Spinal cord (tissue), 10 donors: ENCODE results near the gene TMEM42. TPM values are rescaled to one million over a fixed set of nuclear protein-coding genes. Genes with fewer than 3 reads are reported as not detected.
"Not testable (repeated sequence)": the region's sequence is repeated elsewhere in the genome, so short reads cannot be mapped to it uniquely, and the experiment has no call there.

Source experiments
- DNase-seq, 6 donors: peaks; one replicate each; pipeline versions ENCODE4 v3.0.0 to v3.0.0-alpha.2; 2013 to 2015; ENCODE audit warnings: low spot score in 6 of 6, low read depth in 4 of 6
- H3K27ac ChIP-seq: one replicate; pipeline ENCODE4 v1.5.1; 2013; ENCODE audit warnings: low read depth, low read length, control low read depth
- H3K27me3 ChIP-seq: one replicate; pipeline ENCODE4 v1.6.1; 2013; ENCODE audit warnings: low read length; ENCODE audit not compliant: control insufficient read depth, insufficient read depth
- H3K36me3 ChIP-seq: one replicate; pipeline ENCODE4 v1.6.1; 2013; ENCODE audit warnings: low read length; ENCODE audit not compliant: control insufficient read depth, insufficient read depth
- H3K4me1 ChIP-seq: one replicate; pipeline ENCODE4 v1.6.1; 2013; ENCODE audit warnings: low read length; ENCODE audit not compliant: control insufficient read depth, insufficient read depth
- H3K4me3 ChIP-seq: one replicate; pipeline ENCODE4 v1.5.1; 2013; ENCODE audit warnings: low read depth, low read length, control low read depth
- H3K9me3 ChIP-seq: one replicate; pipeline ENCODE4 v1.6.1; 2013; ENCODE audit warnings: low read length; ENCODE audit not compliant: control insufficient read depth, insufficient read depth
- WGBS: methylation state at CpG from one replicate; pipeline ENCODE4 v1.1.5; 2013; ENCODE audit warnings: missing lambda C conversion rate; ENCODE audit not compliant: insufficient coverage; 5-methylcytosine and 5-hydroxymethylcytosine counted together
- polyA plus RNA-seq, 2 donors: library from polyadenylated mRNA; unstranded; fragments of 120-200 nt; gene quantifications; one replicate each; pipeline ENCODE4 v1.2.1, GENCODE V29; 2013; ENCODE audit not compliant: insufficient read length in 2 of 2
- total RNA-seq, 2 donors: library from RNA; depleted of rRNA in 1 of 2; stranded (reverse); fragments of 120-200 nt in 1 of 2; fragments of >200 nt in 1 of 2; gene quantifications; one replicate each; pipeline versions ENCODE4 v1.2.3 to v1.2.4, GENCODE V29; 2013 to 2014
- donor health status: healthy.

TMEM42 gene
- total and polyA plus RNA-seq, 4 donors, result 11.1 to 30.7 (median 23.5) TPM

- Histone ChIP-seq H3K27me3 (no peaks in the 10 kb centered on the region), H3K27ac (no peak overlapping the region), H3K4me3 (no peak overlapping the region), H3K9me3 (no peaks in the 10 kb centered on the region), H3K36me3 (peaks cover 2% of the 10 kb centered on the region), H3K4me1 (no peaks in the 10 kb centered on the region)
- 70% methylated on average over 7 of the region's 7 CpGs for WGBS
- DNase-seq, result peak in 2 of 6 donors; percentile 4 to 68
Observed at GRCh38 chr3:44833394-44833793, 28.3 kb upstream of the TMEM42 start.

- Histone ChIP-seq H3K4me3 (no peak overlapping the region), H3K27me3 (no peaks in the 10 kb centered on the region), H3K27ac (no peak overlapping the region), H3K4me1 (no peaks in the 10 kb centered on the region), H3K9me3 (no peaks in the 10 kb centered on the region), H3K36me3 (peaks cover 7% of the 10 kb centered on the region)
- WGBS, result 100% methylated on average over 1 of the region's 3 CpGs
- DNase-seq, result no peak
Observed at GRCh38 chr3:44835684-44836083, 26.0 kb upstream of the TMEM42 start.

GRCh38 chr3:44842376-44842775 lies 19.3 kb upstream of the TMEM42 start:
- no CpG with 5 or more reads among the region's 2 CpGs for WGBS
- no peak overlapping the region for H3K27ac ChIP-seq

GRCh38 chr3:44845528-44846520 lies 15.9 kb upstream of the TMEM42 start:
- no peaks in the 10 kb centered on the region for H3K9me3 ChIP-seq
- H3K4me3 ChIP-seq, result no peak overlapping the region
- H3K27ac ChIP-seq, result no peak overlapping the region
- H3K36me3 ChIP-seq, result peaks cover 7% of the 10 kb centered on the region
- peak in 3 of 6 donors; percentile 10 to 55 (median 34) for DNase-seq
- H3K27me3 ChIP-seq, result no peaks in the 10 kb centered on the region
- H3K4me1 ChIP-seq, result no peaks in the 10 kb centered on the region
- 71% methylated on average over 6 of the region's 7 CpGs for WGBS

More at GRCh38 chr3:44842376-44842775, 19.3 kb upstream of the TMEM42 start:
- H3K4me1 ChIP-seq, result no peaks in the 10 kb centered on the region
- no peak overlapping the region for H3K4me3 ChIP-seq
- no peak for DNase-seq
- H3K36me3 ChIP-seq, result peaks cover 14% of the 10 kb centered on the region
- H3K27me3 ChIP-seq, result no peaks in the 10 kb centered on the region
- H3K9me3 ChIP-seq, result no peaks in the 10 kb centered on the region

DNA sequence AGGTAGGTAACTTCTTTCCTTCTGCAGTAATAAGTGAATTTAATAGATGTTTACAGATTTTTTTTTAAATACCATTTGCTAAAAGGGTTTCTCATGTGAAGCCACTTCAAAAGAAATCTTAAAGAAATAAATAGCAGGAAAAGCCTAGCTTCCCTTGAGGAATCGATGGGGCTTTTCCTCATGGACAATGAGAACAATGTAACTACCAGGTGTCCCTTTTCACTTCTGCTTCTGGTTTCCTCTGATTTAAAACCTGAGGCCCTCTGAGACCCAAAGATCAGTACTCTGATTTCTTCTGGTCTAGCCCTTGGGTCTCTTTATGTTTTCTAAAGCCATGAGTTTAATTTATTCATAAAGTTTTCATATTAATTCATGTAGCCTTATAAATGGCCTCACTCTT lies 13.1 kb upstream of the TMEM42 start:
- WGBS, result 88% methylated on average over 1 of the region's 1 CpG
- Histone ChIP-seq H3K4me3 (no peak overlapping the region), H3K4me1 (no peaks in the 10 kb centered on the region), H3K27ac (no peak overlapping the region), H3K9me3 (no peaks in the 10 kb centered on the region), H3K27me3 (no peaks in the 10 kb centered on the region), H3K36me3 (no peaks in the 10 kb centered on the region)
- no peak for DNase-seq

DNA sequence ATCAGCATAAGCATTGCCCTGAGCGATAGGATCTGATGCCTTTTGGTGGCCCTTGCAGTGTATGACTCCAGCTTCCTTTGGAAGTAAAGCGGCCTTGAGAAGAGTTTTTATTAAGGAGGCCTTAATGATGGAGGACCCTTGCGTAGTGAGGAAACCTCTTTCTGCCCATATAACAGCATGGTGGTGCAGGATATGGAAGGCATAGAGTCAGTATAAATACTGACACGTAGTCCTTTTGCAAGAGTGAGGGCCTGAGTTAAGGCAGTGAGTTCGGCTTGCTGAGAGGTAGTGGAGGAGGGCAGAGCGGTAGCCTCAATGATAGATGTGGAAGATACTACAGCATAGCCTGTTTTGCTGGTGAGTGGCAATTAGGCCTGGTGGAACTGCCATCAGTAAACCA lies 5.0 kb upstream of the TMEM42 start:
- H3K27ac ChIP-seq, H3K4me1 ChIP-seq, H3K27me3 ChIP-seq, DNase-seq, H3K4me3 ChIP-seq, H3K9me3 ChIP-seq, H3K36me3 ChIP-seq: not testable (repeated sequence)
- 99% methylated on average over 5 of the region's 6 CpGs for WGBS

DNA sequence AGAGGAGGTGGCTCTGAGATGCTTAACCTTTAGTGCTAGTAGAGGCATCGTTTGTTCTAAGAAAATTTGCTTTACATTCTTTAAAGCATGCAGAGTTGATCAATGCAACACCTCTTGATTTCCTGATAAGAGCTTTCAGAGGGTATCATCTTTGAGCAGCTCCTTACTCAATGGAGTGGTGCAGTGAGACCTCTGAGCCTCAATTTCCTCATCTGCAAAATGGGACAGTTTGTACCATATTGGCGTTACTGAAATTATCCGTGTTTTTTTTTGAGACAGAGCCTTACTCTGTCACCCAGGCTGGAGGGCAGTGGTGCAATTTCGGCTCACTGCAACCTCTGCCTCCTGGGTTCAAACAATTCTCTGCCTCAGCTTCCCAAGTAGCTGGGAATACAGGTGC lies 1.6 kb upstream of the TMEM42 start:
- Histone ChIP-seq H3K9me3 (no peaks in the 10 kb centered on the region), H3K36me3 (no peaks in the 10 kb centered on the region), H3K27me3 (no peaks in the 10 kb centered on the region), H3K4me1 (peaks cover 11% of the 10 kb centered on the region), H3K4me3 (no peak overlapping the region), H3K27ac (no peak overlapping the region)
- no peak for DNase-seq
- WGBS, result 93% methylated on average over 3 of the region's 4 CpGs

- WGBS, result 0% methylated on average over 15 of the region's 25 CpGs
- Histone ChIP-seq H3K27ac (peak overlapping the region; percentile 35), H3K9me3 (no peaks in the 10 kb centered on the region), H3K4me3 (peak overlapping the region; percentile 78), H3K4me1 (peaks cover 11% of the 10 kb centered on the region), H3K27me3 (no peaks in the 10 kb centered on the region), H3K36me3 (peaks cover 10% of the 10 kb centered on the region)
- DNase-seq, result peak in 3 of 6 donors; percentile 29 to 56 (median 40)
Observed at GRCh38 chr3:44862226-44862637, 520 bp downstream of the TMEM42 start.

- 92% methylated on average over 3 of the region's 7 CpGs for WGBS
- H3K27me3 ChIP-seq, result no peaks in the 10 kb centered on the region
- peaks cover 10% of the 10 kb centered on the region for H3K36me3 ChIP-seq
- H3K27ac ChIP-seq, result no peak overlapping the region
- DNase-seq, result no peak
- H3K4me3 ChIP-seq, result no peak overlapping the region
- H3K9me3 ChIP-seq, result peaks cover 2% of the 10 kb centered on the region
- peaks cover 11% of the 10 kb centered on the region for H3K4me1 ChIP-seq
Observed at GRCh38 chr3:44865272-44866035, 3.7 kb downstream of the TMEM42 start.
